HG03469 (cell line): Measurements from ENCODE around the gene DIP2C.
A peak's percentile ranks its signal among the peaks of the same experiment; 100 is the strongest.

Experiments used
- ATAC-seq: cut with Tn5 transposase; IDR thresholded peaks from one replicate; pipeline ENCODE4 v1.9.1; 2021; ENCODE audit warnings: mild to moderate bottlenecking, moderate library complexity, moderate number of reproducible peaks; ENCODE audit not compliant: unreplicated experiment

Gene DIP2C

DNA sequence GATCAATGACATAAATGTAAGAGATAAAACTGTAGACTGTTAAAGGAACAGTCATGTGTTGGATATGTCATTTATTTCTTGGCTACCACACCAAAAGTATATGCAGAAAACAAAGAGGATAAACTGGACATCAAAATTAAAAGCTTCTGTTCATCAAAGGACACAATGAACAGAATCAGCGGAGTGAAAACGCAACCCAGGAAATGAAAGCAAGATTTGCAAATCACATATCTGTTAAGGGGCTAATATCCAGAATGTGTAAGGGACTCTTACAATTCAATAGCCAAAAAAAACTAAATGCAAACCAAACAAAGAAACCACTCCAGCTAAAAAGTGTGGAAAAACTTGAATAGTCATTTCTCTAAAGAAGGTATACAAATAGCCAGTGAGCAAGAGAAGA lies 390.0 kb downstream of the DIP2C start:
- no peak for ATAC-seq

DNA sequence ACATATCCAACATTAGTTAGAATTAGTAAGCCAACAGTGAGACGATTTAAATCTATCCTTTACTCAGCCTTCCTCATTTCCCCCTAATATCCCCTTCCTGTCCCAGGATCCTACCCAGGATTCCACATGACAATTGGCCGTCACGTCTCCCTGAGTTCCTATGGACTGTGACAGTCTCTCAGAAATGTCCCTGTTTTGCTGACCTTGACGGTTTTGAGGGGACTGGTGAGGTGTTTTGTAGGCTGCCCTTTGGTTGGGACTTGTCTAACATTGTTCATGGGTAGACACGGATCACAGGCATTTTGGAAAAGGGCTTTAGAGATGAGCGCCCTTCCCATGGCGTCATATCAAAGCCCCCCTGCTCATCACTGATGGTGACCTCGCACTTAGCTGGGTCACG lies 391.4 kb downstream of the DIP2C start:
- no peak for ATAC-seq

DNA sequence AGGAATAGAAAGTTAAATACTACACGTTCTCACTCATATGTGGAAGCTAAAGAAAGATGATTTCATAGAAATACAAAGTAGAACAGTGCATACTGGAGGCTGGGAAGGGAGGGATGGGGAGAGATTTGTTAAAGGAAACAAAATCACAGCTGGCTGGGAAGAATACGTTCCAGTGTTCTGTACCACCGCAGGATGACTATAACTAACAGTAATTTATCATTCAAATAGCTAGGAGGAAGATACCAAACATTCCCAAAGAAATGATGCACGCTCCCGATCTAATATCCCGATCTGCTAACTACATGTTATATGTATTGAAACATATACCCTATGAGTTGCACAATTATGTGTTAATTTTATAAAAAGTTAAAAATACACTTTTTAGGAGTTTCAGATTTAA lies 391.9 kb downstream of the DIP2C start:
- no peak for ATAC-seq

DNA sequence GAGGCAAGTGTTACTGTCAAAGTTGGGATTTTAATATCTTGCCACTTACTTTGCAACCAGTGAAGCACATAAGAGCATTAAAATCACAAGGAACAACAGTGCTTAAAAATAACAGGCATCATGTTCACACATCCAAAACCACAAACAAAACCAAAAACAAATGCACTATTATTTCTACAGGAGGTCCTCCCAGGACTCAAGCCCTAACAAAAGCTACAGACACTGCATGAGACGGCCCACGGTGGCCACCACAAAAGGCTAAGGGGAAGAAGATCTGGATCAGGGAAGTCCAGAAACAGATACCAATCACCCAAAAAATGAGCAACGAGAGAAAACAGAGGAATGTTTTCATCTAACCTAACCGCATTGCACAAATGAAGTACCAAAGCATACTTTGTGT lies 395.8 kb downstream of the DIP2C start:
- no peak for ATAC-seq

DNA sequence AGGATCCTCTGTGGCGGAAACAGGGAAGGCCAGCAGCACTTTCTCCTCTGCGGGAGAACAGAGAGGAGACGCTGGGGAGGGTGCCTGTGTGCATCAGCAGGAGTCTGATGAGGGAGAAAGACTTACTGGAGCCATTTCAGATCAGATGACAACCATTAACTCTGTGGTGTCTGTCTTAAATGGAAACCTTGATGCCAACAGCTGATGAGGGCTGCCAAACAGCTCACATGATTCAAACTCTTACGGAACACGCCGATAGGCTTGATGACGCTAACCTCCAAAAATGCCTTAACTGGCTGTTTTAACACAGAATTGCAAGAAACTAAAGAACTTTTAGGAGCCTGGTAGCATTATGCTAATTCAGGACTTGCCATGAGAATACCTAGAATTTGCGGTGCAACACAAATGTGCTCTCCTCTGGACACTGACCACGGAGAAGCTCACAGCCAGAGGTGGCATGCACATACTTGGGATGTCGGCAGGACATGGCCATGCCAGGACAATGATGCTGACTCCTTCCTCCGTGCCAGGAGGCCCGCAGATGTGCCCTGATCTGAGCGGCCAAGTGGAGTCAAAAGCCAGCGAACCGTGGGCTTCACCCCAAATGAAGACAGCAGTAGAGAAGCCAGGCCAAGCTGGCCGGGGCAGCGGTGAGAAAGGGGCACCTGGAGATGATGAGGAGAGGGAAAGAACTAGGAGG lies 399.3 kb downstream of the DIP2C start:
- no peak for ATAC-seq

DNA sequence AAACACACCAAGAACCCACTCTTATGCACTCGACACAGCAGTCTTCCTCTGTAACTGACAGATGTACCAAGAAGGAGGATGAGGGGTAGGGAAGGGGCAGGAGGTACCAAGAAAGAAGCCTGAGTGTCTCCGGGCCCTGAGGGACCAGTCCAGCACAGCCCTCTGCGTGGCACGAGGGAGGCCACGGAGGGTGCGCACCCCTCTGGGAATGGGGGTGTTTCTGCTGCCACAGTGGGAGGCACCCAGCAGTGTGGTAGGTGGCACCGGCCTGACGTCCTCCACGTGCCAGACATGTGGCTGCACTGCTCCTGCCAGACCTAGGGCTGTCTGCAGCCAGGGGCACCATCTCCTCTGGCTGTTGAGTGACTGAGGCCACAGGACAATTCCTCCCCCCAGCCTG lies 399.9 kb downstream of the DIP2C start:
- ATAC-seq: no peak

DNA sequence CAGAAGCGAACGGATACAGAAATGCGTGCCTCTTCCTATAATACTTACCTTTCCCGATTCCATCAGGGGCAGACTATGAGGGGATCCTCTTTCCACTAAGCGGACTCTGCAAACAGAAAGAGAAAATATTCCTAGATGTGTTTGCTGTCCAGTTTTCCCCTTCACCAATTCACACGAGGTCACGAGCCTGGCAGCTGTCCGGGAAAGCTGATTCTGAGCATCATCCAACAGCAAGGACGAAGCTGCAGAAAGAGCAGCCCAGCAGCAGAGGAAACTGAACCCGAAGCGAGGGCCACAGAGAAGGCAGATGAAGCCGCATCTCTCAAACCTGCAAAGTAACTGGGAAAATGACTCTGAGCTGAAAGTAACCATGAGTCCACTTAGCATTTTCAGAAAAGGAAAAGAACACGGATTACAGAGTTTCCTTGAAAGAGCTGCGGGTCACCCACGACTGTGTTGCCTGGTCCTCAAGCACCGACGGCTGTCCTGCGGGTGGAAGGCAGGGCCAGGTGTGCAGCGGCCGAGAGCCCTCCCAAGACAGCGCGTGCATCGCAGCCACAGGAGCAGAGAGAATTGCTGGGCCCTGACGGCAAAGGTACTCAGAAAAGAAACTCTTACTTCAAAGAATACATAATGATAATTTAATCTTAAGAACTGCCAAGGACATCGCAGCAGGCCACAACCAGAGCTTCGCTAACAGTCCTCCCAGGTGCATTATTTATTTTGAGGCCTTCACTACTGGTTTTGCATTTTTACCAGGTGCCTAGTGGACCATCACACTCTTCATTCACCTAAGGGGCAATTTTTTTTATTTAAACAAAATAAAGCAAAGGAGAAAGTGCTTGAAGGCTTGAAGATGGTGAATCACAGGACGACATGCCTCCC lies 400.9 kb downstream of the DIP2C start:
- ATAC-seq: no peak

DNA sequence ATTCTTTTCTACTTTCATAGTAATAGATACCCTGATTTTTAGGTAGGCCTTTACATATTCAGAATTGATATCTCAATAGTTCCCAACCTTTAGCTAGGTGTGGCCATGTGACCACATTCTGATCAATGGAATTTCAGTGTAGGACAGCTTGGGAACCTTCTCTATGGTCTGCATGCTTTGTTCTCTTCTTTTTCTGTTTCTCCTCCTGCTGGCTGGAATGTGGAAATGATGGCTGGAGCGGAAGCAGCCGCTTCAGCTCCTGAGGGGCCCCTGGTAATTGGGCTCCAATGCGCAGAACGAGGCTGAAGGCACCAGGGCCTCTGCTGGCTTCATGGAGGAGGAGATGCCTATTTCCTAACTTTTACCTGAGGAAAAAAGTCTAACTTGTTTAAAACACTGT lies 401.7 kb downstream of the DIP2C start:
- no peak for ATAC-seq

DNA sequence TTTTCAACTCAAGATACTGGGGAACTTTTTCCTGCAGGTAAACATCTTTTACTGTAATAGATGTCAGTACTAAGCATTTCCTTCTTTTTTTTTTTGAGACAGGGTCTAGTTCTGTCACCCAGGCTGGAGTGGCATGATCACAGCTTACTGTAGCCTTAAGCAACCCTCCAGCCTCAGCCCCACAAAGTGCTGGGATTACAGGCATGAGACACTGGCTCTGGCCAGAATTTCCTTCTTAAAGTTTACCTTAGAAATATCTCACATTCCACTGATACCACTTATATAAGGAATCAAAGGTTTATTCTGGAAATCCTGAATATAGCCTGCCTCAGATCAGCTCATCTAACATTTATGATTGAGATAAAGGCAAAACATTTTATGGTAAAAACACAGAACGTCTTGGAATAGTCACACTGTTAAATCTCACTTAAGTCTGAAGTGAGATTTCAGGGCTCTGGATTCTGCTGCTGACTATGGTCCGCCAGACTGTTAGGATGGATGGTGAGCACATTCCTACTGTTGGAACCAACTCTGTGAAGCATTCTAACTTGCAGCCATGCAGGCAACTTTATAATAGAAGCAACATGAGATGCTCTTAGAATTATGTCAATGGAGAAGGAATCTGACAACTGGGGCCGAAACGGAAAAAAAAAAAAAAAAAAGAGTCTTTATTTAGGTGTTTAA lies 402.3 kb downstream of the DIP2C start:
- ATAC-seq: no peak

DNA sequence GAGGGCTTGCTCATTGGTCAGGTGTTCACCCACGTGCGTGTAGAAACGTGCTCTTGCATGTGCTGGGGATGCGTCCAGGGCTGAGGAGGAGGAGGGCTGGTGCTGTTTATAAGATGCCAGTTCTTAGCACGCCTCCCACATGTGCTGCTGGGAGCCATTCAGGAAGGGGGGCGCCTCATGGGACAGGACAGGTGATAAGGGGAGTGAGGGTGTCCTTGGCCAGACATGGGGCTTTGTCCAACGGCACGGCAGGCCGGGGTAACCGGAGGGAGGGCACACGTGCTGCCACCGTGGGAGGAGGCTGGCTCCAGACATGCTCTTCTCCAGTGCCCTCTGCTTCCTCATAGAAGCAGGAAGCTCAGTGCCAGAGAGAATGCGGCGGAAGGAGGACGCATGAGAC lies 404.3 kb downstream of the DIP2C start:
- ATAC-seq: no peak

DNA sequence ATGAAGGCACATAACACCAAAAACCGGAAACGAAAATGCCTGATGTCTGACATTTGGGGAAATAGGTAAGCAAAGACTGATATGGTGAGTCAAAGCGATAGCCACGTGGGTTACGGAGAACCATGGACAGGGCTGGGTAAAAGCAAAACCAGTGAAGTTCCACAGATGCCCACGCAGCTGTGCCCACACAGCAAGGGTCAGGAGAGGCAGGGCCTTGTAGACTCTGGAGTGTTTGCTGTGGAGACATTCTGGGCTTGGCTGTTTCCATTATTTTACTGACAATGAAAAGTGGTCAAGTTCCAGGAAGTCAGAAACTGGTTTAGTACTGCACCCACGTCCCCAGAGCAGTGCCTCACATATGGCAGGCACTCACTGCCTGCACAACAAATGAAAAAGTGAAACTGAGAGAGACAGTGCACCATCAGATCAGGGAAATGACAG lies 405.5 kb downstream of the DIP2C start:
- peak; percentile 74 for ATAC-seq

DNA sequence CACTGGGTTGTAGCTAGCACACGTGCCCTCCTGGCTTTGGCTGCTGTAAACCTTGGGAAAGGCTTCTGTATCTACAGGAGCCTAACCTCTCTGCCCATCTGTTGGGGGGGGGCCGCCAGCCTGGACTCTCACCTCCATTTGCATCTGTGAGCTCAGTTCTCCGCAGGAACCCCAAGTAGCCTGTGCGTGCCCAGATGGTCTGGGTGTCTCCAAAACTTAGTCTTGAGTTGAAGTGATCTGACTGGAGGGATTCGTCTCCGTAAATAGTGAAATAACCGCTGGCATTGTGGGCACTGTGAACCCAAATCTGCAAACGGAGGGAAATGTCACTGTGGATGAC lies 406.4 kb downstream of the DIP2C start:
- no peak for ATAC-seq

DNA sequence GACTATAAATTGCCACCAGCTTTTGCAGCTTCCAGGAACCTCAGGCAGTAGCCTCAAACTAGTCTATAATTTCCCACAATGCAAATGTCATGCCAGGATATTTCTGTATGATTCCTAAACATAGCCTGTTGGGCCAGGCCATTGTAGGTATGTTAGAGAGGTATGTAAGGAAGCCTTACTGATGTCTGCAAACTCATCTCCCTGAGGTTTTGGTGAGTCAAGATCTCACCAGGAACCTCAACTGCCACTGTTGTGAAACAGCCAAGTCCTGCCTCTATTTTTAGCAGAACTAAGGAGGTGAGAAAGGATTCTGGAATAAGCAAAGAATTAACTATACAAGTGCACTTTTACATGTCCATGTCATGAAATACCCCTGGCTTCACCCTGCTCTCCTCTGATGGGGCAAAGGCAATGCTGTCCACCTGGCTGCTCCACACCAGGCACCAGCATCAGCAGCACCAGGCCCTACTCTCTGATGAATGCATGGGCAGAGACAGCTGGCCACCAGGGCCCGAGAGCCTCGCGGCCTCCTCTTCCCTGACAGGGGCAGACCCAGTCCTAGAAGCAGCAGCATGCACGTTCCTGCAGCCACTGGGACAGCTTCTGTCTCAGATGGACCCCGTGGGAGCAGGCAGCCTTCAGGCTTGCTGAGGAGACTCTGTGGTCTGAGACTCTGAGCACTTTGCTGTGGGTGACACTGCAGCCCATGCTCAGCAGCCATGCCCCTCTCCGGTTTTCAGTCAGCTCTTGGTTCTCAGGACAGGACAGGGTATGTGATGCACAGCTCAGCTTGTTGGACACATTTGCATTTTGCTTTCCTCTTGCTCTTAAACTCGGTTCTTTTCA lies 407.0 kb downstream of the DIP2C start:
- ATAC-seq: no peak

DNA sequence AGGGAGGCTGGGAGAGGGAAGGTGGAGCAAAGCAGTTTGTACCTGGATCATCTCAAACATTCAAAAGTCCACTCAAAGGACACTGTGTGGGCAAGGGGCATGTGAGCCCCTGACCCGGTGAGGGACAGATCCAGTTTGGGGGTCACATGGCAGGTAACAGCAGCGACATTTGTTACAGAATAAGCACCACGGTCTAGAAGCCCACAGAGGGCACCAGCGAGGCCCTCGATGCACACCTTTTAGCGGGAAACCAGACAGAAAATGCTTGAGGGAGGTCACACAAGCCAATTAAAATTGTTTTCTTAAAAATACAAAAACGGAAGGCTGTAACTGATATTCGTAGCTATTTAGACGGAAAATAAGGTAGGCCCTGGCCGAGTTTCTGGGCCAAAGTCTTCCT lies 409.8 kb downstream of the DIP2C start:
- no peak for ATAC-seq

DNA sequence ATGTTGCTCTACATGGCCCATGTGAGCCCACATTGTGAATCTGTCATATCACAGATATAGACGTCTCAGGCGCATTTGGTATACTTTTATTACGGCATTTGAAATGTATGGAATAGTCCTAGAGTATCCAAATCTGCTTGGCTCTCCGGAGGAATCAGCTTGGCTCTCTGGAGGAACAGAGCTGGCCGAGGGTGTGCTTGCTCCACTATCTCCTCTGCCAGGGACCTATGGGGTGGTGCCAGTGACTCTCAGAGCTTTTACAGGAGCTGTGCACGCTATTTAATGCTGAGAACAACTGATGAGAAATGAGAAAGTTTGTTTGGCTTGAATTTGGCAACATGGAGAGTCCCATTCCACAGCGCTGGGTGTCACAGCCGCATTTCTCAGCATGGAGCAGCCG lies 410.2 kb downstream of the DIP2C start:
- no peak for ATAC-seq

DNA sequence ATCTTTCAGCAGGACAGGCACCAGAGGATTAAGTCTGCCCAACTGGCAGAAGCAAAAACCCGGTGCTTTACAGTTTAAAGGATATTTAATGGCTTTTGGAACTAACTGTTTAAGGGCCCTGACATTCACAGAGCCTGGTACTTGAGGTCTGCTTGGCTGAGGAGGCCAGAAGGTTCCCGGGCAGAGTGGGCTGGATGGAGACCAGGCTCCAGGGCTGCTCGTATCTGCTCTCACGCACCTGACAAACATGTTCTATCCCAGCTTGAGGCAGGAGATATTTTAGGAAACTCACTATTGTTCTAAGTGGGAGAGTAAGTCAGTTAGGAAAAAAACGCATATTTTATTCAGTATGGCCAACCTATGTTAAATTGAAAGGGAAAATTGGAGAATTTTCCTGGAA lies 410.8 kb downstream of the DIP2C start:
- ATAC-seq: no peak

DNA sequence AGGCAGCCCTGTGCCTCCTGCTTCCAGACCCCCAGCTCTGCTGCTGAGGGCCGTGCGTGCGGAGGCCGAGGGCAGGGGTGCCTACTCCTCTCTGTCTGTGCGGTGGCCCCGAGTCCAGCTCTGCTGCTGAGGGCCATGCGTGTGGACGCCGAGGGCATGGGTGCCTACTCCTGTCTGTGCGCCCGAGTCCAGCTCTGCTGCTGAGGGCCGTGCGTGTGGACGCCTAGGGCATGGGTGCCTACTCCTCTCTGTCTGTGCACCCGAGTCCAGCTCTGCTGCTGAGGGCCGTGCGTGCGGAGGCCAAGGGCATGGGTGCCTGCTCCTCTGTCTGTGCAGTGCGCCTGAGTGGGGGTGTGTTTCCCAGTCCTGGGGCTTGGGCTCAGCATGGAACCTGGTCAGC lies 411.5 kb downstream of the DIP2C start:
- no peak for ATAC-seq

DNA sequence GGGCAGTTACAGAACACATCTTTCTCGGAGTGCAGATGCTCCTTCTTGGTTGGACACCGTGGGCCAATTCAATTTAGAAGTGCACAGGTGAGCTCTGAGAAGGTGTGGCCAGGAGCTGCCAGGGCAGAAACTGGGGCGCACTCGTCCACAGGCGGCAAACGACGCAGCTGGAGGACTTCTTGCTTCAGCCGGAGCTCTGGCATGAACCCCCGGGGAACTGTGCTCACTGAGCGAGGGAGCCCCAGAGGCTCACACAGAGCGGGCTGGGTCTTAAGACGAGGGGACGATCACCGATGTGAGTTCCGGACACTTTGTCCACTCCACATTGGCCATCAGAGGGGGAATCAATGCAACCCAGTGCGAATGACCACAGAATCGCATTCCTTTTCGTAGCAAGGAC lies 413.8 kb downstream of the DIP2C start:
- no peak for ATAC-seq

DNA sequence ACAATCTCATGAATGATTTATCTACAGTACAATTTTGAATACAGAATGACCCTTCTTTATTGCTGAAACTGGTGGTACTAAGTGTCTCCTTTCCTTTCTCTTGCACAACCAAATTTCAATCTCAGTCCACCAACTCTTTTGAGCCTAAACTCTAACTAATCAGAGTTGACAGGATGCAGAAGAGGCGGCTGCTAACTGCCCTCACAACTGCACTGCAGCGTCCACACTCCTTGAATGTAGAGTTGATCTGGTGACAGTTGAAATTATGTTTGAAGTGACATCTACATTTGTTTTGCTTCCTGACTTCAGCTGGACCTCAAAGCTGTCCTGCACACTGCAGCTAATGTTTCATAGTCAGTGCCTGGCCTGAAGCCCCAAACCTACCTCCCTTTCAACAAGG lies 414.6 kb downstream of the DIP2C start:
- no peak for ATAC-seq

DNA sequence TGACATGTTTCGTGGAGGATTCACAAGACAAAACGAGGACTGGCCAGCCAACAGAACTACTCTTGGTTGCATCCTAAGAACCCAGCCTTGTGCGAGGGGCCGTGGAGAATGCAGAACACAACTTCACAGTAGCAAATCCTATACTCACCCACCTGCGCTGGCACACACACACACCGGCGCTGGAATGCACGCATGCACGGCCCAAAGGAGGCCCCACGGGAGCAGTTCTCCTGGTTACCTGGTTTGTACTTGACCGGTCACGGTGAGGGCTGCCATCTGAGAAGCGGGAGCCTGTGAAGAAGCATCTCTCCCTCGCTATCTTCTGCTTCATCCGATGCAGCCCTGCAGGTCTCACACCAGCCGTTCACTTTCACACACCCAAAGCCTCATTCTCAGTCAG lies 416.4 kb downstream of the DIP2C start:
- no peak for ATAC-seq

DNA sequence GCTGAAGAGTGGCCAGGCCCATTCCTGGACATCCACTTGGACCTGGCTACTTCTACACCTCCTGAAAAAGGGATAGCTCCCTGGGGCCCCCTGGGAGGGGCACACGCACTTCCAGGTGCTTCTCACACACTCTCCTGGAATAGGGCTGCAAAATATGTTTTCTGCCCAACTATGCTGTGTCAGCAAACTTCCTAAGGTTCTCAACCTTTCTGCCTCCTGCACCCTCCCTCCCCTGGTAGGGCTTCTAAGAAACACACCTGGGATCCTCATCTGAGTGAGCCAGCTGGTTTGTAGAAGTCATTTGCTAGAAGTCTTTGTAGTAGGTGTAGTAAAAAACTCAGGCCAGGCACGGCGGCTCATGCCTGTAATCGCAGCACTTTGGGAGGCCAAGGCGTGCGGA lies 417.7 kb downstream of the DIP2C start:
- no peak for ATAC-seq
